IMR-90 (cell line): ENCODE results near the gene LAMB3. TPM values are rescaled to one million over a fixed set of nuclear protein-coding genes. Genes with fewer than 3 reads are reported as not detected.

Experiments
- ATAC-seq: fragments of 200-7000 bp; cut with Tn5 transposase; 2 replicates; pipeline ENCODE4 v1.9.1; 2020; ENCODE audit warnings: low read depth, mild to moderate bottlenecking, moderate library complexity
- BruUV-seq: library from RNA; stranded (reverse); fragments of 400-500 nt; replicated peaks from 2 replicates; lab custom pipeline; 2021; lab: Mats Ljungman, UMichigan
- CTCF ChIA-PET: fragments of 300-600 bp; formaldehyde crosslinking; extraction: SDS; loops from one replicate; lab custom pipeline; 2021; ENCODE audit warnings: antibody characterized with exemption; lab: Yijun Ruan, JAX
- POLR2A ChIA-PET: fragments of 300-600 bp; sonication (Branson Sonifier 250); formaldehyde crosslinking; loops from one replicate; lab custom pipeline; 2022; ENCODE audit warnings: antibody characterized with exemption; ENCODE audit not compliant: unreplicated experiment; lab: Charles Lee
- DNase-seq: peaks from one replicate; pipeline ENCODE4 v3.0.0; 2013
- H2AFZ ChIP-seq: replicated peaks from 2 replicates; pipeline ENCODE3; 2013; ENCODE audit warnings: low read length, mild to moderate bottlenecking; ENCODE audit not compliant: poor library complexity
- H2AK5ac ChIP-seq: 2 replicates; pipeline ENCODE4 v1.6.1; 2013; ENCODE audit warnings: low read depth, low read length, inconsistent platforms
- H2AK9ac ChIP-seq: replicated peaks from 2 replicates; pipeline ENCODE3; 2013; ENCODE audit warnings: mild to moderate bottlenecking, low read depth, low read length, moderate library complexity; ENCODE audit not compliant: poor library complexity
- H2BK120ac ChIP-seq: 2 replicates; pipeline ENCODE4 v1.6.1; 2013; ENCODE audit warnings: low read depth, low read length, inconsistent platforms
- H2BK15ac ChIP-seq: 3 replicates; pipeline ENCODE4 v1.6.1; 2013; ENCODE audit warnings: low read depth, low read length, inconsistent platforms
- H2BK20ac ChIP-seq: 2 replicates; pipeline ENCODE4 v1.6.1; 2013; ENCODE audit warnings: low read depth, mild to moderate bottlenecking, inconsistent platforms, low read length, moderate library complexity
- H2BK5ac ChIP-seq: 2 replicates; pipeline ENCODE4 v1.6.1; 2013; ENCODE audit warnings: mild to moderate bottlenecking, low read depth, low read length, inconsistent platforms; ENCODE audit not compliant: poor library complexity, severe bottlenecking
- H3K14ac ChIP-seq: replicated peaks from 2 replicates; pipeline ENCODE4 v1.6.1; 2013; ENCODE audit warnings: low read depth, low read length, inconsistent platforms
- H3K18ac ChIP-seq: 2 replicates; pipeline ENCODE4 v1.6.1; 2013; ENCODE audit warnings: low read depth, low read length, control low read depth
- H3K23ac ChIP-seq: 2 replicates; pipeline ENCODE4 v1.6.1; 2013; ENCODE audit warnings: low read depth, low read length, inconsistent platforms
- H3K27ac ChIP-seq: 2 replicates; pipeline ENCODE4 v1.5.1; 2013; ENCODE audit warnings: mild to moderate bottlenecking, control low read depth, low read length; ENCODE audit not compliant: insufficient read depth
- H3K27me3 ChIP-seq: 2 replicates; pipeline ENCODE4 v1.6.1; 2013; ENCODE audit warnings: low read length; ENCODE audit not compliant: control insufficient read depth, insufficient read depth
- H3K36me3 ChIP-seq: 2 replicates; pipeline ENCODE4 v1.6.1; 2013; ENCODE audit warnings: low read length, mixed read lengths; ENCODE audit not compliant: control insufficient read depth, insufficient read depth
- H3K4ac ChIP-seq: 2 replicates; pipeline ENCODE4 v1.6.1; 2013; ENCODE audit warnings: low read depth, low read length, inconsistent platforms
- H3K4me1 ChIP-seq: 2 replicates; pipeline ENCODE4 v1.6.1; 2013; ENCODE audit warnings: low read length, mixed read lengths; ENCODE audit not compliant: control insufficient read depth, insufficient read depth
- H3K4me2 ChIP-seq: 2 replicates; pipeline ENCODE4 v1.6.1; 2013; ENCODE audit warnings: low read depth, mild to moderate bottlenecking, control low read depth, low read length, moderate library complexity
- H3K4me3 ChIP-seq: 2 replicates; pipeline ENCODE4 v1.5.1; 2013; ENCODE audit warnings: low read depth, mild to moderate bottlenecking, control low read depth, low read length, moderate library complexity; ENCODE audit not compliant: insufficient read depth
- H3K56ac ChIP-seq: 2 replicates; pipeline ENCODE4 v1.6.1; 2013; ENCODE audit warnings: low read length, inconsistent platforms; ENCODE audit not compliant: insufficient read depth; ENCODE audit errors: extremely low read depth
- H3K79me1 ChIP-seq, 2 experiments: 2 replicates each; pipeline ENCODE4 v1.6.1; 2013; ENCODE audit warnings: low read length in 2 of 2, inconsistent platforms in 1 of 2, low read depth in 1 of 2
- H3K9ac ChIP-seq: 2 replicates; pipeline ENCODE4 v1.6.1; 2013; ENCODE audit warnings: low read depth, low read length, control low read depth
- H3K9me1 ChIP-seq: 2 replicates; pipeline ENCODE4 v1.6.1; 2013; ENCODE audit warnings: low read length, inconsistent platforms; ENCODE audit not compliant: insufficient read depth
- H3K9me3 ChIP-seq: 2 replicates; pipeline ENCODE4 v1.6.1; 2013; ENCODE audit warnings: low read length; ENCODE audit not compliant: control insufficient read depth, insufficient read depth
- H4K20me1 ChIP-seq: 2 replicates; pipeline ENCODE4 v1.6.1; 2013; ENCODE audit warnings: low read length, inconsistent platforms; ENCODE audit not compliant: insufficient read depth
- H4K5ac ChIP-seq: 2 replicates; pipeline ENCODE4 v1.6.1; 2013; ENCODE audit warnings: mild to moderate bottlenecking, low read depth, low read length, control low read depth
- H4K8ac ChIP-seq, 2 experiments: 2 replicates each; pipeline ENCODE4 v1.6.1; 2013; ENCODE audit warnings: low read depth in 2 of 2, low read length in 2 of 2, control low read depth in 1 of 2, inconsistent platforms in 1 of 2
- H4K91ac ChIP-seq: 2 replicates; pipeline ENCODE4 v1.6.1; 2013; ENCODE audit warnings: low read depth, low read length, inconsistent platforms; ENCODE audit not compliant: insufficient read depth
- BHLHE40 ChIP-seq: fragments of 150-350 bp; IDR thresholded peaks from 2 replicates; pipeline ENCODE4 v1.6.1; 2016; ENCODE audit warnings: mild to moderate bottlenecking, low read depth, low read length
- MAFK ChIP-seq: IDR thresholded peaks from 2 replicates; pipeline ENCODE4 v1.6.1; 2012; ENCODE audit warnings: low read depth, low read length, improper control_type of control experiment
- WGBS, 2 experiments: methylation state at CpG; one replicate each; pipeline versions ENCODE4 v1.1.5 to v1.1.7; 2013; ENCODE audit warnings: missing lambda C conversion rate in 2 of 2; ENCODE audit not compliant: insufficient read length in 1 of 2; ENCODE audit errors: extremely low coverage in 2 of 2; 5-methylcytosine and 5-hydroxymethylcytosine counted together
- dilution Hi-C: fragments of 300-500 bp; cut with HindIII; formaldehyde crosslinking; loops from one replicate; pipeline ENCODE4 v1.14.3; 2018; ENCODE audit warnings: low sequenced_read_pairs; ENCODE audit not compliant: unreplicated experiment
- in situ Hi-C: fragments of 300-500 bp; cut with MboI; formaldehyde crosslinking; loops from 3 replicates; pipeline ENCODE4 v1.14.3; 2019; ENCODE audit warnings: low sequenced_read_pairs, inconsistent platforms, mixed read lengths
- intact Hi-C: fragments of 100-400 bp; cut with micrococcal nuclease; formaldehyde crosslinking; loops from 2 replicates; pipeline ENCODE4 v1.10.0; 2022
- polyA plus RNA-seq, 3 experiments: library from polyadenylated mRNA; depleted of rRNA; stranded (reverse); fragments of >200 nt; gene quantifications; 2 replicates each; pipeline ENCODE4 v1.2.3, GENCODE V29; 2012; ENCODE audit warnings: low replicate concordance in 1 of 3
- total RNA-seq: library from RNA; depleted of rRNA; stranded (reverse); fragments of >200 nt; gene quantifications from 2 replicates; pipeline ENCODE4 v1.2.3, GENCODE V29; 2012

Gene LAMB3
- total and polyA plus RNA-seq, 2 of the 4 experiments (the other 2 are of a cell fraction), result 0.72 to 2.1 TPM

- TF ChIP-seq BHLHE40 (no peak), MAFK (peak; percentile 46; the same call in 1 of the 2 replicates)
- Histone ChIP-seq H3K9me3 (no peaks in the 10 kb centered on the region), H3K36me3 (no peaks in the 10 kb centered on the region), H2AFZ (no peak overlapping the region), H3K9me1 (no peaks in the 10 kb centered on the region; the same call in 1 of the 2 replicates), H3K18ac (no peak overlapping the region), H3K27me3 (no peaks in the 10 kb centered on the region), H2BK15ac (no peak overlapping the region), H2BK20ac (no peak overlapping the region), H4K5ac (no peak overlapping the region), H3K9ac (no peak overlapping the region), H3K56ac (no peak overlapping the region), H2AK5ac (no peak overlapping the region), H3K79me1 (no peaks in the 10 kb centered on the region), H4K91ac (no peak overlapping the region), H3K4me1 (peaks cover 2% of the 10 kb centered on the region; the same call in 1 of the 2 replicates), H3K4me3 (no peak overlapping the region), H2BK5ac (no peak overlapping the region), H3K4ac (no peak overlapping the region; the same call in 1 of the 2 replicates), H4K20me1 (no peaks in the 10 kb centered on the region), H3K14ac (peak overlapping the region; percentile 1; the same call in 1 of the 2 replicates), H4K8ac (no peak overlapping the region), H3K4me2 (no peak overlapping the region), H3K27ac (no peak overlapping the region), H2BK120ac (no peak overlapping the region; the same call in 1 of the 2 replicates), H2AK9ac (no peak overlapping the region), H3K23ac (no peak overlapping the region)
- DNase-seq, result peak; percentile 57
- dilution Hi-C loops (no loop called here), in situ Hi-C loops (no loop called here), intact Hi-C loops (no loop called here)
- POLR2A ChIA-PET, result no interaction called here
- CTCF ChIA-PET, result no interaction called here
- no TSS peak for BruUV-seq
- no CpG with 5 or more reads among the region's 6 CpGs for WGBS, 2 experiments
- ATAC-seq, result peak; percentile 27; the same call in 1 of the 2 replicates
Measured at GRCh38 chr1:209633335-209633997, 18.8 kb downstream of the LAMB3 start.
